Osteocyte (in vitro differentiated cells): ENCODE measurements around the gene MAPKAPK3. TPM values are rescaled to one million over a fixed set of nuclear protein-coding genes. Genes with fewer than 3 reads are reported as not detected.

Source experiments
- DNase-seq: peaks from one replicate; pipeline ENCODE4 v3.0.0; 2021; ENCODE audit warnings: mixed read lengths; ENCODE audit not compliant: unreplicated experiment; ENCODE audit errors: extremely low spot score
- H3K27ac Mint-ChIP-seq: one replicate; pipeline ENCODE4 v1.8.0; 2021; ENCODE audit warnings: mild to moderate bottlenecking, mixed read lengths; ENCODE audit not compliant: unreplicated experiment
- H3K27me3 Mint-ChIP-seq: one replicate; pipeline ENCODE4 v1.8.0; 2021; ENCODE audit warnings: mixed read lengths; ENCODE audit not compliant: unreplicated experiment
- H3K36me3 Mint-ChIP-seq: one replicate; pipeline ENCODE4 v1.8.0; 2021; ENCODE audit warnings: mixed read lengths; ENCODE audit not compliant: unreplicated experiment
- H3K4me1 Mint-ChIP-seq: one replicate; pipeline ENCODE4 v1.8.0; 2021; ENCODE audit warnings: mixed read lengths; ENCODE audit not compliant: unreplicated experiment
- H3K4me3 Mint-ChIP-seq: one replicate; pipeline ENCODE4 v1.8.0; 2021; ENCODE audit warnings: mild to moderate bottlenecking, moderate library complexity, mixed read lengths; ENCODE audit not compliant: unreplicated experiment
- H3K9me3 Mint-ChIP-seq: one replicate; pipeline ENCODE4 v1.8.0; 2021; ENCODE audit warnings: mixed read lengths; ENCODE audit not compliant: unreplicated experiment
- total RNA-seq: library from RNA; stranded (reverse); gene quantifications from 2 replicates; pipeline ENCODE4 v1.2.1, GENCODE V29; 2021
- TF ChIP-seq, protein P1 (sequence below): fragments of 200-600 bp; sonication (generic); IDR thresholded peaks from 2 replicates; pipeline ENCODE4 v1.5.0; 2021; ENCODE audit warnings: antibody characterized with exemption, mild to moderate bottlenecking, moderate library complexity

Gene MAPKAPK3
- total RNA-seq, 1 donor from 2014 or later = 24.8 TPM

DNA sequence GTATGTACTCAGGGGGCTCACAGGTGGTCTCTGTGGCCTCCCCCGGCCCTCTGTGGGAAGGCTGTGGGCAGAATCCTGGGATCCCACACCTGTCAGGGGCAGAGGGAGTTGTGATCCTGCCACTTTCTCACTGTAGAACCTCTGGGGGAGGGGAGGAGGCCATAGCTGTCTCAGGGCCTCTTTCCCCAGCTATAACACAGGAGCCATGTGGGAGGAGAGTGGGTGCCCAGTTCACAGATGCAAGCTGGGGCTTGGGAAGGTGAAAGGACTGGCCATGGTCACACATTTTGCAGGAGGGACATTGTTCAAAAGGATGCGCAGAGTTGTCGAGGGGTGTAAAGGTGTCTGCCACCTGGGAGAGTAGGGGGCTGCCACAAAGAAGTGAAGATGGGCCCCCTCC is 11.7 kb downstream of the MAPKAPK3 start:
- no peaks in the 10 kb centered on the region for H3K9me3 Mint-ChIP-seq
- no peak overlapping the region for H3K27ac Mint-ChIP-seq
- DNase-seq = no peak
- H3K4me3 Mint-ChIP-seq = no peak overlapping the region
- H3K27me3 Mint-ChIP-seq = no peaks in the 10 kb centered on the region
- H3K4me1 Mint-ChIP-seq = peaks cover 28% of the 10 kb centered on the region
- H3K36me3 Mint-ChIP-seq = no peaks in the 10 kb centered on the region
- TF ChIP-seq, protein P1, sequence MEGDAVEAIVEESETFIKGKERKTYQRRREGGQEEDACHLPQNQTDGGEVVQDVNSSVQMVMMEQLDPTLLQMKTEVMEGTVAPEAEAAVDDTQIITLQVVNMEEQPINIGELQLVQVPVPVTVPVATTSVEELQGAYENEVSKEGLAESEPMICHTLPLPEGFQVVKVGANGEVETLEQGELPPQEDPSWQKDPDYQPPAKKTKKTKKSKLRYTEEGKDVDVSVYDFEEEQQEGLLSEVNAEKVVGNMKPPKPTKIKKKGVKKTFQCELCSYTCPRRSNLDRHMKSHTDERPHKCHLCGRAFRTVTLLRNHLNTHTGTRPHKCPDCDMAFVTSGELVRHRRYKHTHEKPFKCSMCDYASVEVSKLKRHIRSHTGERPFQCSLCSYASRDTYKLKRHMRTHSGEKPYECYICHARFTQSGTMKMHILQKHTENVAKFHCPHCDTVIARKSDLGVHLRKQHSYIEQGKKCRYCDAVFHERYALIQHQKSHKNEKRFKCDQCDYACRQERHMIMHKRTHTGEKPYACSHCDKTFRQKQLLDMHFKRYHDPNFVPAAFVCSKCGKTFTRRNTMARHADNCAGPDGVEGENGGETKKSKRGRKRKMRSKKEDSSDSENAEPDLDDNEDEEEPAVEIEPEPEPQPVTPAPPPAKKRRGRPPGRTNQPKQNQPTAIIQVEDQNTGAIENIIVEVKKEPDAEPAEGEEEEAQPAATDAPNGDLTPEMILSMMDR = no peak

GRCh38 chr3:50630394-50630793 is 13.4 kb downstream of the MAPKAPK3 start:
- Mint-ChIP-seq H3K4me3 (no peak overlapping the region), H3K4me1 (peaks cover 19% of the 10 kb centered on the region), H3K9me3 (no peaks in the 10 kb centered on the region), H3K27ac (no peak overlapping the region), H3K27me3 (no peaks in the 10 kb centered on the region), H3K36me3 (no peaks in the 10 kb centered on the region)
- TF ChIP-seq, protein P1 = no peak
- DNase-seq = no peak

GRCh38 chr3:50630877-50631276 is 13.9 kb downstream of the MAPKAPK3 start:
- Mint-ChIP-seq H3K4me1 (peaks cover 19% of the 10 kb centered on the region), H3K9me3 (no peaks in the 10 kb centered on the region)

GRCh38 chr3:50632450-50632849 is 15.5 kb downstream of the MAPKAPK3 start:
- Mint-ChIP-seq H3K4me3 (no peak overlapping the region), H3K27me3 (no peaks in the 10 kb centered on the region), H3K27ac (no peak overlapping the region), H3K9me3 (no peaks in the 10 kb centered on the region), H3K4me1 (peaks cover 19% of the 10 kb centered on the region), H3K36me3 (no peaks in the 10 kb centered on the region)
- no peak for DNase-seq
- TF ChIP-seq, protein P1 = no peak

More at GRCh38 chr3:50630877-50631276, 13.9 kb downstream of the MAPKAPK3 start:
- H3K4me3 Mint-ChIP-seq = no peak overlapping the region
- no peaks in the 10 kb centered on the region for H3K36me3 Mint-ChIP-seq
- TF ChIP-seq, protein P1 = no peak
- no peak for DNase-seq
- no peaks in the 10 kb centered on the region for H3K27me3 Mint-ChIP-seq
- H3K27ac Mint-ChIP-seq = no peak overlapping the region

GRCh38 chr3:50633230-50633790 is 16.4 kb downstream of the MAPKAPK3 start:
- Mint-ChIP-seq H3K27me3 (no peaks in the 10 kb centered on the region), H3K9me3 (no peaks in the 10 kb centered on the region), H3K36me3 (no peaks in the 10 kb centered on the region), H3K27ac (no peak overlapping the region), H3K4me3 (no peak overlapping the region), H3K4me1 (peaks cover 18% of the 10 kb centered on the region)
- DNase-seq = no peak
- TF ChIP-seq, protein P1 = no peak
